ENCODE results near the gene BICDL1. TPM values are rescaled to one million over a fixed set of nuclear protein-coding genes. Genes with fewer than 3 reads are reported as not detected.

Gene BICDL1
- total and polyA plus RNA-seq, 2 experiments from 2014 or later: not detected

DNA sequence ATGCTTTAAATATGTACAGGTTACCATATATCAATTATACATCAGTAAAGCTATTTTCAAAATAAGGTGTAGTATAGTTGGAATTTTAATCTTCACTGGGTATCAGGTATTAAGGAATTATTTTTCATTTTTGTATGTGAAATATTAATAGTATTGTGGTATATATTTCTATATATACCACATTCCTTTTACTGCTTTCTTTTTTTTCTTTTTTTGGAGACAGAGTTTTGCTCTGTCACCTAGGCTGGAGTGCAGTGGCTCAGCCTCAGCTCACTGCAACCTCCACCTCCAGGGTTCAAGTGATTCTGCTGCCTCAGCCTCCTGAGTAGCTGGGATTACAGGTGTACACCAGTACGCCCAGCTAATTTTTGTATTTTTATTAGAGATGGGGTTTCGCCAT is 36.6 kb downstream of the BICDL1 start:
- WGBS, 2 experiments (ENCODE audit: low coverage in 1 of 2, low lambda C conversion rate in 2 of 2, missing lambda C conversion rate in 2 of 2): 33 to 43% methylated on average over 2 of the region's 2 CpGs
- in situ Hi-C loops (cut with MboI): no loop called here

GRCh38 chr12:120032242-120032641 is 43.2 kb downstream of the BICDL1 start:
- Histone ChIP-seq H3K79me2 (ENCODE audit: insufficient read depth) (no peaks in the 10 kb centered on the region), H4K20me1 (ENCODE audit: insufficient read depth) (no peaks in the 10 kb centered on the region), H3K4me1 (ENCODE audit: insufficient read depth) (no peaks in the 10 kb centered on the region), H3K9me2 (ENCODE audit: insufficient read depth) (no peaks in the 10 kb centered on the region), H3K9me3 (ENCODE audit: low read depth) (no peaks in the 10 kb centered on the region), H3K27ac (no peak overlapping the region), H3K4me2 (ENCODE audit: unreplicated experiment) (no peak overlapping the region), H3F3A (ENCODE audit: insufficient read depth) (no peaks in the 10 kb centered on the region), H3K36me3 (ENCODE audit: low read depth) (no peaks in the 10 kb centered on the region), H3K27me3 (replicated peaks; ENCODE audit: insufficient read depth) (peaks cover 11% of the 10 kb centered on the region; the same call in 1 of the 2 replicates), H2AFZ (no peak overlapping the region), H3K4me3 (no peak overlapping the region), H3K9ac (no peak overlapping the region)
- no peak for DNase-seq
- TF ChIP-seq EZH2 (IDR thresholded peaks at IDR 0.05; ENCODE audit: insufficient read depth, poor library complexity, severe bottlenecking): no peak
- TF ChIP-seq EZH2phosphoT487 (IDR thresholded peaks at IDR 0.05; ENCODE audit: insufficient read depth, low read depth): no peak
- in situ Hi-C loops (cut with MboI): no loop called here

More for the DNA sequence above, 36.6 kb downstream of the BICDL1 start:
- Histone ChIP-seq H3K4me2 (ENCODE audit: unreplicated experiment) (no peak overlapping the region), H3K9me2 (ENCODE audit: insufficient read depth) (no peaks in the 10 kb centered on the region), H3F3A (ENCODE audit: insufficient read depth) (no peaks in the 10 kb centered on the region), H3K79me2 (ENCODE audit: insufficient read depth) (no peaks in the 10 kb centered on the region), H3K9me3 (ENCODE audit: low read depth) (no peaks in the 10 kb centered on the region), H3K9ac (no peak overlapping the region), H2AFZ (no peak overlapping the region), H4K20me1 (ENCODE audit: insufficient read depth) (no peaks in the 10 kb centered on the region), H3K27me3 (replicated peaks; ENCODE audit: insufficient read depth) (no peaks in the 10 kb centered on the region), H3K36me3 (ENCODE audit: low read depth) (no peaks in the 10 kb centered on the region), H3K4me1 (ENCODE audit: insufficient read depth) (no peaks in the 10 kb centered on the region), H3K4me3 (no peak overlapping the region), H3K27ac (no peak overlapping the region)
- no peak for TF ChIP-seq EZH2 (IDR thresholded peaks at IDR 0.05; ENCODE audit: insufficient read depth, poor library complexity, severe bottlenecking)
- no peak for TF ChIP-seq EZH2phosphoT487 (IDR thresholded peaks at IDR 0.05; ENCODE audit: insufficient read depth, low read depth)
- DNase-seq: no peak

DNA sequence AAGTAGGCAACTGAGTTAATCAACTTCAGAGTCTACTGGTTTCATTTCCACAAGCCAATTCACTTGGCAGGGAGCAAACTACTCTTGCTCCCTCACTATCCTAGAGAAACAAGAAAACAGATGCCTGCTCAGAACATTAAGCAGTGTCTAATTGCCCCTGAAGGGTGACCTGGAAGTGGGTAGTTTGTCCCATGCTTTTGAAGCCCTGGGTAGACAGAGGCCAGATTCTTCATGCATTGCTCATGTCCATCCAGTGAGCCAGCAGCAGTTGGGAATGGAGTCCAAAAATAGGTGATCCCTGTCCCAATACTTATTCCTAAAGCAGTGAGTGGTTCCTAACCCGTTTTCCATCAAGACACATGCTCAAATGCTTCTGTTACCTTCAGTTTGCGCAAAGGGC is 48.8 kb downstream of the BICDL1 start:
- Histone ChIP-seq H3K4me1 (ENCODE audit: insufficient read depth) (no peaks in the 10 kb centered on the region), H3K9ac (no peak overlapping the region), H3K36me3 (ENCODE audit: low read depth) (no peaks in the 10 kb centered on the region), H3K79me2 (ENCODE audit: insufficient read depth) (no peaks in the 10 kb centered on the region), H3K9me2 (ENCODE audit: insufficient read depth) (no peaks in the 10 kb centered on the region), H3F3A (ENCODE audit: insufficient read depth) (no peaks in the 10 kb centered on the region), H3K9me3 (ENCODE audit: low read depth) (no peaks in the 10 kb centered on the region), H2AFZ (no peak overlapping the region), H3K27me3 (replicated peaks; ENCODE audit: insufficient read depth) (peaks cover 21% of the 10 kb centered on the region; the same call in 1 of the 2 replicates), H3K4me2 (ENCODE audit: unreplicated experiment) (no peak overlapping the region), H3K4me3 (no peak overlapping the region), H3K27ac (no peak overlapping the region), H4K20me1 (ENCODE audit: insufficient read depth) (no peaks in the 10 kb centered on the region)
- 55 to 60% methylated on average over 2 of the region's 2 CpGs for WGBS, 2 experiments (ENCODE audit: low coverage in 1 of 2, low lambda C conversion rate in 2 of 2, missing lambda C conversion rate in 2 of 2)
- no peak for DNase-seq
- in situ Hi-C loops (cut with MboI): no loop called here
- TF ChIP-seq EZH2 (IDR thresholded peaks at IDR 0.05; ENCODE audit: insufficient read depth, poor library complexity, severe bottlenecking): no peak
- TF ChIP-seq EZH2phosphoT487 (IDR thresholded peaks at IDR 0.05; ENCODE audit: insufficient read depth, low read depth): no peak

- Histone ChIP-seq H3K9ac (no peak overlapping the region), H2AFZ (no peak overlapping the region), H3K36me3 (ENCODE audit: low read depth) (no peaks in the 10 kb centered on the region), H3F3A (ENCODE audit: insufficient read depth) (no peaks in the 10 kb centered on the region), H4K20me1 (ENCODE audit: insufficient read depth) (no peaks in the 10 kb centered on the region), H3K9me2 (ENCODE audit: insufficient read depth) (no peaks in the 10 kb centered on the region), H3K4me1 (ENCODE audit: insufficient read depth) (no peaks in the 10 kb centered on the region), H3K4me2 (ENCODE audit: unreplicated experiment) (no peak overlapping the region), H3K4me3 (no peak overlapping the region), H3K27ac (no peak overlapping the region), H3K9me3 (ENCODE audit: low read depth) (no peaks in the 10 kb centered on the region), H3K79me2 (ENCODE audit: insufficient read depth) (no peaks in the 10 kb centered on the region), H3K27me3 (replicated peaks; ENCODE audit: insufficient read depth) (peaks cover 26% of the 10 kb centered on the region; the same call in 1 of the 2 replicates)
- no peak for DNase-seq
- in situ Hi-C loops (cut with MboI): no loop called here
- TF ChIP-seq EZH2 (IDR thresholded peaks at IDR 0.05; ENCODE audit: insufficient read depth, poor library complexity, severe bottlenecking) (no peak), EZH2phosphoT487 (IDR thresholded peaks at IDR 0.05; ENCODE audit: insufficient read depth, low read depth) (no peak)
- WGBS, 2 experiments (ENCODE audit: low coverage in 1 of 2, low lambda C conversion rate in 2 of 2, missing lambda C conversion rate in 2 of 2): 75 to 76% methylated on average over 3 of the region's 3 CpGs
These were observed 50.7 kb downstream of the BICDL1 start for GRCh38 chr12:120039711-120040110.

Measured in GM23248 (cell line).